T47D (cell line): ENCODE results near the gene CUL7.

ENCODE experiments used
- DNase-seq, 2 experiments: peaks; one replicate each; pipeline versions ENCODE4 v3.0.0 to v3.0.0-alpha.2; 2011 to 2012; ENCODE audit warnings: low read depth in 1 of 2, low spot score in 1 of 2
- JUND ChIP-seq: IDR thresholded peaks from 2 replicates; pipeline ENCODE4 v1.6.1; 2012; ENCODE audit warnings: low read depth
- in situ Hi-C: cut with HindIII; loops from 2 replicates; pipeline ENCODE4 v1.10.0; 2016; ENCODE audit warnings: low sequenced_read_pairs, low pct_unique_long_range_greater_than_20kb

The CUL7 gene

DNA sequence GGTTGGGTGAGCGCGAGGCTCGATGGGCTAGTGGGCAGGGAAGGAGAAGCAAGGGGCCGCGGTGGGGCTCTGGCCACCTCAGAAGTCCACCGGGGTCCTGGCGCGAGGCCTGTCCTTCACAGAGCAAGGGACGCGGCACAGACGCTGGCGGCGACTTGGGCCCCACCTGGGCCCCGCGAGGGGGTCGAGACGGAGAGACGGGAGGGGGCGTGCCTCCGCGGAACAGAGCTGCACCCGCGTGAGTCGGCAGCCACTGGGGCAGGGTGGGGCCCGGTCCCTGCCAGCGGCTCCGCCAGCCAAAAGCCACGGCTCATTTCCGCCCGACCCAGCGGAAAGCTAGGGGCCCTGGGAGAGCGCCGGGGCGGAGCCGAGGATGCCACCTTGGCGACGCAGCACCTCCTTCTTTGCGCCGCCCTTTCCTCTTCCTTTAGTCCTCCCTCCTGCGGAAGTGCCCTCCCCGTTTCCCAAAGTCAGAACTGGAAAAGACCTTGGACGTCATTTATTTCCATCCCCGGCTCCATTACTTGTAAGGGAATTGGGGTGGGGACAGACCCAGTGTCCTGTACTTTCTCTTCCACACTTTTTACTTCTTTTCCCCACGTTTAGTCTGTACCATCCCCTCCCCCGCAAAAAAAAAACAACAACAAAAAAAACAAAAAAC lies at the start of gene CUL7:
Gene CUL7, minus strand, starts transcription at position 307 of the 661 bp plus-strand sequence. CDS start 1,063 bp downstream, outside the sequence.
- DNase-seq: peak; percentile 96 to 98
- no peak for TF ChIP-seq JUND
- in situ Hi-C loops: no loop called here

DNA sequence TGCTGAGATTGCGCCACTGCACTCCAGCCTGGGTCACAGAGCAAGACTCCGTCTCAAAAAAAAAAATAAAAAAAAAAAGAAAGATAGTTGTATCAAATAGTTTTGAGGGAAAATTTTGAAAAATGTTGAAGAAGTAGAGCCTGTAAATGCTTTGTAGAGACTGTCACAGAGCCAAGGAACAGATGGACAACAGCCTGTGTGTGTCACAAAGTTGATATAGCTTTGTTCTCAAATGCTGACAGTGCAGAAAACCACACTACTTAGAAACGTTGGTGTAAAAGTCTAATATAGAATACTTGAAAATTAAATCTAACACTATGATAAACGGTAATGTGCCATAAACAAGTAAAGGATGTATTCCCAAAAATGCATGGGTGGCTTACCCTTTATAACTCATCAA lies 47.8 kb upstream of the CUL7 start:
- no peak for DNase-seq
- TF ChIP-seq JUND: no peak
- in situ Hi-C loops: no loop called here

DNA sequence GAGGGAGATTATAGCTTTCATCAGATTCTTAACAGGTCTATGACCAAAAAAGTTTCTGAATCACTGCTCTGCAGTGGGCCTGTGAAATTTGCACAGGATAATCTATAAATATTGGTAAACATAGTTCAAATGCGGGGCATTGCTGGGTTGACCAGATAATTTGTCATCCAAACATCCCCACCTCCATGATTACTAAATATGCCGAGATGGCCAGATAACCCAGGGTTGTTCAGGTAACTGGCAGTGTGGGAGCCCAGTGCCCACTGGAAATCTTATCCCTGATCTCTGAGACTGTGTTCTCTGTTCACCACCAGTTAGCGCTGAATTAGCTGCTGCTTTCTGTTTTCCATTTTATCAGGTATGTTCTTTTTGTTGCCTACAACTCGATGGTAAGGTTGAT lies 43.9 kb upstream of the CUL7 start:
- TF ChIP-seq JUND: no peak
- peak in 1 of 2 experiments; percentile 61 for DNase-seq
- in situ Hi-C loops: no loop called here

DNA sequence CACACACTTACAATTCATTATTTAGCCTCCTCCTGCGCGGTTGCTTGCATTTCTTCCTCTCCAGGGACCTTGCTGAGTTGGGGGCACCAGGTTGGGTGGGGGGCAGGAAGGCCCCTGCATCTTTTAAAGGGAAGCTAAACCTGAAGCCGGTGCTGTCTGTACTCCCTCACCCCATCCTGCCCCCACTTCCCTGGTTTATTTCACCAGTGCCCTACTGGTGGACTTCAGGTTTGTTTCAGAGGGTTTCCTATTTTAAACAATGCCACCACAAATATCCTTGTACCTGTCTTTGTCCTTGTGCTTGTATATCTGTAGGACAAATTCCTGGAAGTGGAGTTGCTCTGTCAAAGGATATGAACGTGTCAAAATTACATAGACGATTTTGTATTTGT lies 43.4 kb upstream of the CUL7 start:
- in situ Hi-C loops: no loop called here
- TF ChIP-seq JUND: no peak
- DNase-seq: peak in 1 of 2 experiments; percentile 48

DNA sequence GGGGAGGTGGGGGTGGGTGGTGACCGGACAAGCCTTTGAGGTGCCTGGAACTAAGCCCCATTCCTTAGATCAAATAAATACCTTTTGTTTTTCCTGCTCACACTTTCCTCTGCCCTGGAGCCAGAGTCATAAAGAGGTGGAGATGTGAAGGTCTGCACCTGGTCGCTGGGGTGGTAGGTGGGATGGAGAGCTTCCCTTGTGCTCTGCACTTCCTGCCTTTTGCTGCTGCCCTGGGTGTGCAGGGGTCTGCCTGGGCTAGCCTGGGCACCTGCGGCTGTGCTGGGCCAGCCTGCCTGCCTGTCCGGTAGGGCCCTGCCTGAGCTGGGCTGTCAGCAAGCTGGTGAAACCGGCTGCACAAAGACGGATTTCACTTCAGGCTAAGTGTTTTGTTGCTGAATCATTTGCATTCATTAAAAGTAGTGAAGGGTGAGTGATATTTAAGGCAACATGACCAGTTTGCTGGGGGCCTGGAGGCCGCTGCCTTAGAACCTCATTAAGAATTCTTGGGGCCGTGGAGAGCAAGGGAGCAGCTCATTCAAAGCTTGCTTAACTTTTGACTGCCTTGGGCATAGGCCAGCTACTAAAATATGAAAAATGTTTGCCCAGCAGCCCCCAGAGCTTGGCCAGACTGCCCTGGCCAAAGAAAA lies 42.9 kb upstream of the CUL7 start:
- DNase-seq: peak; percentile 64 to 96
- peak; percentile 71 for TF ChIP-seq JUND
- in situ Hi-C loops: no loop called here

DNA sequence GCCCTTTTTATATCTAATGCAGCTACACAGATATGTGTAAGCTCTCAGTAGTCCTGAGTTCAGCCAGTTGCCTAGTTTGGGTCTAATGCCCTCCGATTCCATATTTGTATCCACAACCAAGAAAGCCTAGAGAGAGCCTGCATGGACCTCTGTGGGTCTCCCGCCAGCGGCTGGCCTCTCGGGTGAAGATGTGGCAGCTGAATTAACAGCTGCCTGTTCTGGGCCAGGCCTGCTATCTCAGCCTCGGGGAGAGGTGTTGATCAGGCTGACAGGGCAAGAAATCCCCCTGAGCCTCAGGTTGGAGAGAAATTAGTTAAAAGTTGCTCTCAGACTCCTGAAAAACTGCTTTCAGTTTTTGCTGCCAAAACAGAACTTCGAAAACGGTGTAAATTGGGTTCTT lies 42.3 kb upstream of the CUL7 start:
- no peak for TF ChIP-seq JUND
- no peak for DNase-seq
- in situ Hi-C loops: no loop called here

DNA sequence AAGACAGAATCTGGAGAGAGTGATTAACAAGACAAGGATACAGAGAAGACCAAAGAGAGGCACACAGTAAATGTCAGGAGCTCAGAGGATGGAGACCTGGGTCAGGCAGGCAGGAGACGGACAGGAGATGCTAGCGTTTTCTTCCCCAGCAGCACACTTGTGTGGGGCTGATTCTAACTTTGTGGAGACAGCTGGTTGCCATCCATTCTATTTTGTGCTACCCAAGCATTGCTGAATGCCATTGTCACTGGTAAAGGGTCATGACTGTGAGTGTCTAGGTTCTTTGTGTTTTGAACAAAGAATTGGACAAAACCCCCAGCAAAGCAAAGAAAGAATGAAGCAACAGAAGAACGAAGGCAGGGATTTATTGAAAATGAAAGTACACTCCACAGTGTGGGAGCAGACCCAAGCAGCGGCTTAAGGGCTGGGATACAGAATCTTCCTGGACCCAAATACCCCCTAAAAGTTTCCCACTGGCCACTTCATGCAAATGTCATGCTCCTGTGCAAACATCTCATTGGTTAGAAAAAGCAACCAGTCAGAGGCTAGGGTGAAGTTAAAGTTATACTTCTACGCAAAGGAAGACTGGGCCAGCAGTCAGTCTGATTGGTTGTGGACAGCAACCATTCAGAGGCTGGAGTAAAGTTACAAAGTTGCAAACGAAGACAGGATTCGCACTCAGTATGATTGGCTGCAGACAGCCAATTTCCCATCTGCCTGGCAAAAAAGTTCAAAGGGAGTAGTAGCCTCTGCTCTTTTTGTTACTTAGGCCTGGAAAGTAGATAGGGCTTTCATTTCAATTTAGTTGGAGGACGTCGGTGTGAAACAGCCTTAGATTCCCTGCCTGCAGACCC lies 40.0 kb upstream of the CUL7 start:
- TF ChIP-seq JUND: no peak
- peak; percentile 45 to 91 for DNase-seq
- in situ Hi-C loops: no loop called here

DNA sequence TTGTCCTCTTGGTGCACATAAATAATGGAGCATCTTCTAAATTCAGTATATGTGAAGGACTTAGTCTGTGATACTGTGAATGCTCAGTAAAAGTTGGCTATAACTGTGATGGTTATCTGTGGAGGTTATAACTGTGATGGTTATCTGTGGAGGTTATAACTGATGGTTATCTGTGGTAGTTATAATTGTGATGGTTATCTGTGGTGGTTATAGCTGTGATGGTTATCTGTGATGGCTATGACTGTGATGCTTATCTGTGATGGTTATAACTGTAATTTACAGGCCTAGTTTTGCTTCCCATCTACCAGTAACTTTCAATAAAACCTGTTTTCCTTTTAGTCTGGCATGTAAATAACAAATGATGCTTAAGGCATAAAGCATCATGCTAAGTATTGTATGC lies 39.0 kb upstream of the CUL7 start:
- TF ChIP-seq JUND: peak; percentile 94
- DNase-seq: no peak
- in situ Hi-C loops: no loop called here

DNA sequence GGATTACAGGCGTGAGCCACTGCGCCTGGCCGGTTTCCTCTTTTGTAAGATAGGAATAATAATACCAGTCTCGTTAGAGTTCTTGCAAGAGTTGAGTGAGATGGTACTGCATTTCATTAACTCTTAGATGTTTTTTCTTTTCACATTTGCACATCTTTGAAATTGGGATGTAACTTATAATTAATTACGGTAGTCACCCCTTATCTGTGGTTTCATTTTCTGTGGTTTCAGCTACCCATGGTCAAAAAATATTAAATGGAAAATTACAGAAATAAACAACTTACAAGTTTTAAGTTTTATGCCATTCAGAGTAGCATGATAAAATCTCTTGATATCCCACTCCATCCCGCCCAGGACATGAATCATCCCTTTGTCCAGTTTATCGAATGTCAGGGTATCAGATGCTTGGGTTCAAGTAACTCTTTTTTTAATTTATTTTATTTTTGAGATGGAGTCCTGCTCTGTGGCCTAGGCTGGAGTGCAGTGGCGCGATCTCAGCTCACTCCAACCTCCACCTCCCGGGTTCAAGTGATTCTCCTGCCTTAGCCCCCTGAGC lies 37.9 kb upstream of the CUL7 start:
- in situ Hi-C loops: no loop called here
- no peak for DNase-seq
- TF ChIP-seq JUND: no peak

DNA sequence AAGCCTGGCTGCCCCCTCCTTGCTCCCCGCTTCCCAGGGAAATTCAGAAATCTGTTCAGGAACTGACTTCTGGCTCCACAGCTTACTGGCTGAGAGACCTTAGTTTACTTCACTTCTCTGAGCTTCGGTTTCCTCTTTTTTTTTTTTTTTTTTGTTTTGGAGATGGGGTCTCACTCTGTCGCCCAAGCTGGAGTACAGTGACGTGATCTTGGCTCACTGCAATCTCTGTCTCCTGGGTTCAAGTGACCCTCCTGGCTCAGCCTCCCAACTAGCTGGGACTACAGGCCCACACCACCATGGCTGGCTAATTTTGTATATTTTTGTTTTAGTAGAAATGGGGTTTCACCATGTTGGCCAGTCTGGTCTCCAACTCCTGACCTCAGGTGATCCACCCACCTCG lies 37.4 kb upstream of the CUL7 start:
- no peak for DNase-seq
- no peak for TF ChIP-seq JUND
- in situ Hi-C loops: no loop called here

DNA sequence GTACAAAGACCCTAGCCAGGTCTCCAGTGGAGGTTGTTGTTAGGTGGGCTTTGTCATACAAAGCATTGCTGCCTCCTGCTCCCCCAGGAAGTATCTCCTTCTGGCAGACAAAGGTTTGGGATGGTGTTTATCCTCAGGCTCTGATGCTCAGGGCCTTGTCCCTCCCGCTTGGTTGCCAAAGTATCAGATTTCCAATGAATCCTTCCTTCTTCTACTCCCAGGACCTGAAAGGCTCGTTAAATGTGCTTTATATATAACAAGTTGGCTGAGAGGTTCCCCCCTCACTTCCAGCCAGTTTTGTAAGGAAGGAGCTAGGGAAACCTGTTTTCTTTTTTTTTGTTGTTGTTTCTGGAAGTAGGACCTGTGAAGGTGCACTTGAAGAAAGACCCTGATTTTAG lies 36.9 kb upstream of the CUL7 start:
- in situ Hi-C loops: no loop called here

DNA sequence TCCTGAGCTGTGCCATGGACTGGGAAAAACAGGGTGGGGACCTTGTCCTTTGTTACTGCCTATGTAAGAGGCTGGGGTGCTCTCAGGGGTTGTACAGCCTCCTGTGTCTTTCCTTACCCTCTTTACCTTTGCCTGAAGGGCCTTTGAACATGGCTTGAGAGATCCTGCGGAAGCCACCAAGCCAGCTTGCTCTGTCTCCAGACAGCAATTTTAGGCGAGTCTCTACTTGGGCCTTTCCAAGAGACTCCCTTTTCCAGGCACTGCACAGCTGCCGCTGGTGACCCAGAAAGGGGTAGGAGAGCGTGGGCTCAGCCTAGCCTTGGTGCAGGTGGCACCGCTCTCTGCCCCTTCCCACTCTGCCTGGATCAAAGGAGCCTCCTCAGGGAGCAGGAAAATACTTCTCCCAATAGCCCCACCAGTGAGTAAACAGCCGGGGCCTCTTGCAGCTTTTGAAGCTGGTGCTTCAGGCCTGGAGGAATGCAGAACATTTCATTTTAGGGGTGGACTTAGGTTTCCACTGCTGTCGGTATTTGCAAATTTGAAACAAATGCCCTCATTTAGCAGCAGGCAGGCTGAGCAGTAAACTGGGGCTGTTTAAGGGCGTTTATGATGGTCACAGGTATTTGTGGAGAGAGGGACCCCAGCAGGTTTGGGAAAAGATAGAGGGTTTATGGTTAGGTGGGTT lies 36.4 kb upstream of the CUL7 start:
- peak in 1 of 2 experiments; percentile 36 for DNase-seq
- in situ Hi-C loops: no loop called here

More for the DNA sequence above, 36.9 kb upstream of the CUL7 start:
- DNase-seq: peak in 1 of 2 experiments; percentile 63
- TF ChIP-seq JUND: no peak

More for the DNA sequence above, 36.4 kb upstream of the CUL7 start:
- TF ChIP-seq JUND: no peak
